Gastroesophageal sphincter (tissue), 4 donors: ENCODE measurements around the gene CYTH3. TPM values are rescaled to one million over a fixed set of nuclear protein-coding genes. Genes with fewer than 3 reads are reported as not detected.
"Not testable (repeated sequence)": the region's sequence is repeated elsewhere in the genome, so short reads cannot be mapped to it uniquely, and the experiment has no call there.

Source experiments
- ATAC-seq: fragments of 150-250 bp; one replicate; pipeline ENCODE4 v1.9.1; 2016; ENCODE audit warnings: mild to moderate bottlenecking, moderate library complexity
- H3K27ac ChIP-seq, 4 donors: fragments of 200-600 bp; sonication (generic) in 3 of 4; 1 replicate in 3 of 4; 2 replicates in 1 of 4; pipeline ENCODE4 v1.5.1; 2016 to 2019
- H3K27me3 ChIP-seq: fragments of 200-600 bp; sonication (generic); one replicate; pipeline ENCODE4 v1.5.1; 2019
- H3K36me3 ChIP-seq, 2 donors: fragments of 200-600 bp; sonication (generic); one replicate each; pipeline ENCODE4 v1.5.1; 2019; ENCODE audit warnings: control low read depth in 1 of 2
- H3K4me1 ChIP-seq, 3 donors: fragments of 200-600 bp; sonication (generic); 1 replicate in 2 of 3; 2 replicates in 1 of 3; pipeline ENCODE4 v1.5.1; 2016 to 2019; ENCODE audit warnings: control low read depth in 2 of 3
- H3K4me3 ChIP-seq, 2 donors: fragments of 200-600 bp; sonication (generic); one replicate each; pipeline ENCODE4 v1.5.1; 2019; ENCODE audit warnings: mild to moderate bottlenecking in 1 of 2, moderate library complexity in 1 of 2
- H3K9me3 ChIP-seq, 3 donors: fragments of 200-600 bp; sonication (generic); one replicate each; pipeline ENCODE4 v1.5.1; 2017 to 2019; ENCODE audit warnings: control low read depth in 2 of 3
- EP300 ChIP-seq: sonication (generic); formaldehyde crosslinking; IDR thresholded peaks from one replicate; pipeline ENCODE4 v1.6.1; 2017; ENCODE audit warnings: antibody characterized with exemption, mild to moderate bottlenecking
- POLR2A ChIP-seq, 2 donors: fragments of 450-650 bp; IDR thresholded peaks; one replicate each; pipeline ENCODE4 v1.6.1; 2017; ENCODE audit warnings: antibody characterized with exemption in 2 of 2, mild to moderate bottlenecking in 2 of 2, moderate library complexity in 1 of 2
- POLR2AphosphoS5 ChIP-seq: sonication (generic); formaldehyde crosslinking; IDR thresholded peaks from one replicate; pipeline ENCODE4 v1.6.1; 2017; ENCODE audit warnings: antibody characterized with exemption
- WGBS, 2 donors: methylation state at CpG; one replicate each; pipeline ENCODE4 v1.1.5; 2018; ENCODE audit warnings: low coverage in 1 of 2; 5-methylcytosine and 5-hydroxymethylcytosine counted together
- total RNA-seq, 4 donors: library from RNA; depleted of rRNA; stranded (reverse); fragments of >200 nt; gene quantifications; one replicate each; pipeline ENCODE4 v1.1.0, GENCODE V29; 2016
- TF ChIP-seq, protein P1 (sequence below), 4 experiments: fragments of 200-600 bp in 2 of 4; fragments of 450-650 bp in 2 of 4; sonication (generic) in 1 of 4; IDR thresholded peaks; one replicate each; pipeline ENCODE4 v1.5.1; 2017 to 2019; ENCODE audit warnings: antibody characterized with exemption in 4 of 4, mild to moderate bottlenecking in 2 of 4, moderate library complexity in 2 of 4

Gene CYTH3
- total RNA-seq, 4 donors from 2014 or later: 25.8 to 61.9 (median 39.4) TPM

DNA sequence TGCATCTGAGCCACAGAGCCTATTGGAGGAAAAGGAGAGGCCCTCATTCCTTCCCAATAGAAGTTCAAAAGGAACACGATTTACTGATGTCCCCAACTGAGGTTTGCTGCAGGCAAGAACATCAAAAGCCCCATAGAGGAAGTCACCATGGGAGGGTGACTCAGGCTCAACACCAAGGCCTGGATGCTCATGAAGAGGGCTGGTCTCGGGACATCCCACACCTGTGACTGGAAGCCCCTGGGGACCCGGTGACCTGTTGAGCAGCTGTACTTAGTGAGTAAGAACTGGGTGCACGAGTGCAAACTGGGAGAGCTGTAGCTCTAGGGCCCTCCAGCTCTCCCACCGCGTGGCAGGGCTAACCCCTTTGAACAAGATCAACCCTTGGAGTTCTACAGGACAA lies 38.0 kb downstream of the CYTH3 start:
- peaks cover 0 to 39% (median 10%) of the 10 kb centered on the region in 3 donors for H3K4me1 ChIP-seq

DNA sequence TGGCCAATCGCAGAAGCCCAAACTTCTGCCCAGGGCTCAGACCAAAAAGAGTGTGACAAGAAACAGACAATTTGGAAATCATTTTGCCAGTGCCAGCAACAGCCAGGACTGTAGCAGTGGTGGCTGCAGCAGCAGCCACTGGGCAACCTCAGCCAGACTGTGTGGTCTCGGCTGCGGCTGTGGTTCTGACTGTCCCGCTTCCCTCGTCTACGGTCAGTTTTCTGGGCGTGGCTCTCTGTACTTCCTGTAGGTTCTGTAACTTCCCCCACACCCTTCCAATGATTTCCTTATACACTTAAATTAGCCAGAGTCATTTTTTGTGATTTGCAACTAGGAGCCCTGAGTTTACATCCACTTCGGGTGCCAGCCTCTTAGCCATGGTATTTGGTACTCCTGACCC lies 39.9 kb downstream of the CYTH3 start:
- Histone ChIP-seq H3K9me3 (no peaks in the 10 kb centered on the region), H3K4me1 (peaks cover 9 to 57% (median 19%) of the 10 kb centered on the region in 3 donors), H3K4me3 (no peak overlapping the region), H3K27me3 (no peaks in the 10 kb centered on the region), H3K36me3 (no peaks in the 10 kb centered on the region), H3K27ac (peak overlapping the region in 1 of 4 donors; percentile 3)
- no peak for TF ChIP-seq EP300
- TF ChIP-seq, protein P1, sequence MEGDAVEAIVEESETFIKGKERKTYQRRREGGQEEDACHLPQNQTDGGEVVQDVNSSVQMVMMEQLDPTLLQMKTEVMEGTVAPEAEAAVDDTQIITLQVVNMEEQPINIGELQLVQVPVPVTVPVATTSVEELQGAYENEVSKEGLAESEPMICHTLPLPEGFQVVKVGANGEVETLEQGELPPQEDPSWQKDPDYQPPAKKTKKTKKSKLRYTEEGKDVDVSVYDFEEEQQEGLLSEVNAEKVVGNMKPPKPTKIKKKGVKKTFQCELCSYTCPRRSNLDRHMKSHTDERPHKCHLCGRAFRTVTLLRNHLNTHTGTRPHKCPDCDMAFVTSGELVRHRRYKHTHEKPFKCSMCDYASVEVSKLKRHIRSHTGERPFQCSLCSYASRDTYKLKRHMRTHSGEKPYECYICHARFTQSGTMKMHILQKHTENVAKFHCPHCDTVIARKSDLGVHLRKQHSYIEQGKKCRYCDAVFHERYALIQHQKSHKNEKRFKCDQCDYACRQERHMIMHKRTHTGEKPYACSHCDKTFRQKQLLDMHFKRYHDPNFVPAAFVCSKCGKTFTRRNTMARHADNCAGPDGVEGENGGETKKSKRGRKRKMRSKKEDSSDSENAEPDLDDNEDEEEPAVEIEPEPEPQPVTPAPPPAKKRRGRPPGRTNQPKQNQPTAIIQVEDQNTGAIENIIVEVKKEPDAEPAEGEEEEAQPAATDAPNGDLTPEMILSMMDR (IDR thresholded peaks at IDR 0.05): no peak
- no peak for TF ChIP-seq POLR2AphosphoS5
- TF ChIP-seq POLR2A (IDR thresholded peaks at IDR 0.05): no peak
- peak; percentile 45 for ATAC-seq
- 50 to 74% methylated on average over 1 to 7 of the region's 8 CpGs for WGBS, 2 donors

More for the DNA sequence above, 38.0 kb downstream of the CYTH3 start:
- H3K27me3 ChIP-seq: no peaks in the 10 kb centered on the region
- no peak overlapping the region for H3K4me3 ChIP-seq
- WGBS, 2 donors: 100% methylated on average over 1 of the region's 6 CpGs; no CpG with 5 or more reads in 1 of the 2 donors
- no peaks in the 10 kb centered on the region for H3K36me3 ChIP-seq
- no peak for TF ChIP-seq EP300
- TF ChIP-seq, protein P1 (IDR thresholded peaks at IDR 0.05): no peak
- TF ChIP-seq POLR2AphosphoS5: no peak
- TF ChIP-seq POLR2A (IDR thresholded peaks at IDR 0.05): no peak
- no peak overlapping the region for H3K27ac ChIP-seq
- no peak for ATAC-seq
- H3K9me3 ChIP-seq: no peaks in the 10 kb centered on the region

DNA sequence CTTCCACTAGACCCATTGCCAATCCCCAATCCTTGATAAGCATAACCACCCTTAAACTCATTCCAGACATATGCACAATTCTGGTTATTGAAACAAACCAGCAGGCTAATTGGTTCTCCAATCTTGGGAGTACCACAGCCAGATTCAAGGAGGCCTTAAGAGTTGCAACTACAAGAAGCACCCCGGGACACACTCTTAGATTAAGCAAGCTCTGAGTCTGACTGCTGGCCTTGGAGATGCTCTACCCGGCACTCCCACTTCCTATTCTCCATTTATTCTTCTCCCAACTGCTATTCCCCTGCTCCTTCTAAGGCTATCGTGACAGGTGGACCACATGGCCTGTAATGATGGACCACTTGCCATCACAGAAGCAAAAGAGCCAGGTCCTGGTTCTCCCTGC lies 40.3 kb downstream of the CYTH3 start:
- WGBS, 2 donors: 80 to 83% methylated on average over 1 to 3 of the region's 3 CpGs
- H3K27ac ChIP-seq: no peak overlapping the region
- H3K4me3 ChIP-seq: no peak overlapping the region
- H3K27me3 ChIP-seq: no peaks in the 10 kb centered on the region
- H3K4me1 ChIP-seq: peaks cover 13 to 61% (median 23%) of the 10 kb centered on the region in 3 donors
- no peak for TF ChIP-seq EP300
- TF ChIP-seq, protein P1 (IDR thresholded peaks at IDR 0.05): no peak
- TF ChIP-seq POLR2AphosphoS5: no peak
- no peak for TF ChIP-seq POLR2A (IDR thresholded peaks at IDR 0.05)
- no peaks in the 10 kb centered on the region for H3K36me3 ChIP-seq
- ATAC-seq: no peak
- H3K9me3 ChIP-seq: no peaks in the 10 kb centered on the region

DNA sequence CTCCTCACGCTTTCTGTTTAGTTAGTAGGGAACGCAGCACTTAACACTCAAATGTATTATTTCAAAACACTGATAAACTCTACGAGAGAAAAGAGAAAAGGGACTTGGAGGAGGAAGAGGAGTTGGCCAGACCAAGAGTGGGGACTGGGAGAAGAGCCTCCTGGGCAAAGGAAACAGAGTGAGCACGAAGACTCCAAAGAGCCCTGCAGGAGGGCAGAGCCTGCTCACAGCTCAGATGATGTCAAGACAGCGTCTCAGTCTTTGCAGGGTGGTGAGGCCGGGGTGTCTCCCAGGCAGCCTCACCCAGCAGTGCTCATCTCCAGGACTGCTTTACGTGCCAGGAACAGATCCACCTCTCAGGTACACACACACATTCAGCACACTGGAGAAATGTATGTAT lies 41.2 kb downstream of the CYTH3 start:
- no peak for TF ChIP-seq POLR2A (IDR thresholded peaks at IDR 0.05)
- no peak for TF ChIP-seq POLR2AphosphoS5
- H3K27me3 ChIP-seq: no peaks in the 10 kb centered on the region
- peaks cover 14 to 71% (median 33%) of the 10 kb centered on the region in 3 donors for H3K4me1 ChIP-seq
- H3K27ac ChIP-seq: no peak overlapping the region
- no peaks in the 10 kb centered on the region for H3K36me3 ChIP-seq
- no peak for ATAC-seq
- H3K4me3 ChIP-seq: no peak overlapping the region
- WGBS, 2 donors: 43 to 82% methylated on average over 2 to 5 of the region's 7 CpGs
- H3K9me3 ChIP-seq: no peaks in the 10 kb centered on the region

DNA sequence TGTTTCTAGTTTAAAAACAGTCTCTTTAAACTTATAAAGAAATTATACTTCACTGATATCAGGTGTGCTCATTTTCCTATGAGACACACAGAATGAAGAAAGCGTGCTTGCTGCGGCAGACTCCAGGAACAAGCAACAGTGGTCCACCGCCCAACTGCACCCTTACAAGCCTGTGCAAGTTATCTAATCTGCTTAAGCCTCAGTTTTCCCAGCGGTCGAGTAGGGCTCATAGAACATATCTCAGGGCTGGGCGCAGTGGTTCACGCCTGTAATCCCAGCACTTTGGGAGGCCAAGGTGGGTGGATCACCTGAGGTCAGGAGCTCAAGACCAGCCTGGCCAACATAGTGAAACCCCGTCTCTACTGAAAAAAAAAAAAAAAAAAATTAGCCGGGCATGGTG lies 43.1 kb downstream of the CYTH3 start:
- peak overlapping the region in 3 of 4 donors; percentile 60 to 70 (median 66) for H3K27ac ChIP-seq
- not testable (repeated sequence) for H3K27me3 ChIP-seq, H3K36me3 ChIP-seq, ATAC-seq, H3K9me3 ChIP-seq
- H3K4me1 ChIP-seq: peaks cover 14 to 70% (median 41%) of the 10 kb centered on the region in 3 donors
- H3K4me3 ChIP-seq: peak overlapping the region in 1 of 2 donors; percentile 25
- 40 to 59% methylated on average over 1 to 4 of the region's 9 CpGs for WGBS, 2 donors

DNA sequence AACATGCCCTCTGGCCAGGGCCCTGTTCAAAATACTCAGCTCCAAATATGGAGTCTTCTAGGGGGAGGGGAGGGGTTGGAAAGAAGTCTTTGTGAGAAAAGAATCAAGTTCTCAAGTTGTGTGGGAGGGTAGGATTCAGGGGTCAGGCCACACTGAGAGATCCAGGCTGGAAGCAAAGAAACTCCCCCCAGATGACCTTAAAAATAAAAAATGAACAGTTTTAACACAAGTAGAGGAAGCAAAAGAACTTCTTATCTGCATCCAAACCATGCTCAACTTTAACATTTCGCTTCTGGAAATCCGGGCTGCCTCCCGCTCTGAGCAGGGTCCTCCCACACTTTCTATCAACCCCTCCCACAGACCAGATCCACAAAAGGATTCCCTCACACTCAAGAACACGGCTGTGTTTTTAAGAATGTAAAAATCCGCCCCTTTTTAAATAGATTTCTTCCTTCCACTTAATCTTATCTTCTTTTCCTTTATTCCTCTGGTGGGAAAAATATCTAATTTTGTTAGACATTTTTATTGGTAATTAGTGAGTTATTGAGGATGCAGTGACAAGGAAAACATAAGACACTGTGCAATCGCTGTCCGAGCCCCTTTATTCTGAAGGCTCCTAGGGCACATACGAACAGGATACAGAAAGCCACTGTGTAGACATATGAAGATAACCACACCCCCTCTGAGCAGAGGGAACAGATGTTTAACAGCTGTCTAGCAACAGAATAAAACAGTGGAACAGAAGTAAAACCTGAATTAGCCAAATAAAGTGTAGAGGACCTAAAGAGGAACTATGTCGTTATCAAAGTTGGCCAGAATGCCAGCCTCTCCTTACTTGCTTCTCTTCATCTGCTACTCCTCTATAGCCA lies 43.8 kb downstream of the CYTH3 start:
- Histone ChIP-seq H3K27ac (peak overlapping the region; percentile 60 to 75 (median 68)), H3K9me3 (no peaks in the 10 kb centered on the region), H3K27me3 (no peaks in the 10 kb centered on the region), H3K4me3 (peak overlapping the region in 1 of 2 donors; percentile 25), H3K36me3 (no peaks in the 10 kb centered on the region), H3K4me1 (peaks cover 14 to 70% (median 41%) of the 10 kb centered on the region in 3 donors)
- ATAC-seq: peak; percentile 35
- TF ChIP-seq EP300: no peak
- 7 to 16% methylated on average over 7 to 9 of the region's 9 CpGs for WGBS, 2 donors
